ENCODE results near the gene CIRBP. TPM values are rescaled to one million over a fixed set of nuclear protein-coding genes. Genes with fewer than 3 reads are reported as not detected.

The CIRBP gene
- total and polyA plus RNA-seq, 2 of the 13 experiments (the other 11 are each of a cell fraction or from before 2014, with no cell fraction given), result 133 to 140 TPM

DNA sequence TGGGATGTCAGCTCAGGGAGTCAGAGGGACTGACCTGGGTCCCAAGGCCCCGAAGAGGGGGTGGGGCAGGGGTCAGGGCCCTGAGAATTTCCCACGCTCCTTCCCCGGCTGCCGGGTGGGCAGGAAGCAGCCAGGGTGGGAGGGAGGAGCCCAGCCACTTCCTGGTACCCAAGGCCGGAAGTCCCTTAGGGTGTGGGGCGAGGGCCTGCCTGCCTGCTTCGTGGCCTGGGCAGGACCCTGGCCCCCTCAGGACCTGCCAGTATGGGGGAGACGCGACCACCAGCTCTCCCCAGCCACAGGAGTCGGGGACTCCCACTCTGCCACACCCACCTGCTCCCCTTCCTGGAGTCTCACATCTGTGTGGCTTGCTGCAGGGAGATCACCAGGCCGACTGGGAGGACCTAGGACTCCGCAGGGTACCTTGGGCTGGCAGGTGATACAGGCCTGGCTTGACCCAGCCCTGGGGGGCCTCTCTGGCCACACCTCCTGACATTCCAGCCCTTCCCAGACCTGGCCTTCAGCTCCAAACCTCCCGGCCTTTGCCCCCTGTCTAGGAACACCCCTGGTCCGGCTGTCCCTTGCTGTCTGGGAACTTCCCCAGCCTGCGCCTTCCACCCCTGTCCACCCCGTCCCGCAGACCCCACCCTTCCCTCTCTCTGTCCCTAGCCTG is 9.8 kb upstream of the CIRBP start (continued):
- TF ChIP-seq, protein P1, sequence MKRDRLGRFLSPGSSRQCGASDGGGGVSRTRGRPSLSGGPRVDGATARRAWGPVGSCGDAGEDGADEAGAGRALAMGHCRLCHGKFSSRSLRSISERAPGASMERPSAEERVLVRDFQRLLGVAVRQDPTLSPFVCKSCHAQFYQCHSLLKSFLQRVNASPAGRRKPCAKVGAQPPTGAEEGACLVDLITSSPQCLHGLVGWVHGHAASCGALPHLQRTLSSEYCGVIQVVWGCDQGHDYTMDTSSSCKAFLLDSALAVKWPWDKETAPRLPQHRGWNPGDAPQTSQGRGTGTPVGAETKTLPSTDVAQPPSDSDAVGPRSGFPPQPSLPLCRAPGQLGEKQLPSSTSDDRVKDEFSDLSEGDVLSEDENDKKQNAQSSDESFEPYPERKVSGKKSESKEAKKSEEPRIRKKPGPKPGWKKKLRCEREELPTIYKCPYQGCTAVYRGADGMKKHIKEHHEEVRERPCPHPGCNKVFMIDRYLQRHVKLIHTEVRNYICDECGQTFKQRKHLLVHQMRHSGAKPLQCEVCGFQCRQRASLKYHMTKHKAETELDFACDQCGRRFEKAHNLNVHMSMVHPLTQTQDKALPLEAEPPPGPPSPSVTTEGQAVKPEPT (CRISPR knock-in tag; IDR thresholded peaks at IDR 0.05; ENCODE audit: low read depth), result no peak
- peak; percentile 58 for TF ChIP-seq NCOA2 (CRISPR knock-in tag; IDR thresholded peaks at IDR 0.05)
- no peak for TF ChIP-seq IKZF1 (IDR thresholded peaks at IDR 0.05)
- TF ChIP-seq ZBED4 (CRISPR knock-in tag; IDR thresholded peaks at IDR 0.05; ENCODE audit: borderline replicate concordance), result peak; percentile 63; the same call in 1 of the 2 replicates
- TF ChIP-seq ZBTB42 (CRISPR knock-in tag; IDR thresholded peaks at IDR 0.05), result no peak
- peak; percentile 99 for TF ChIP-seq SPEN (CRISPR knock-in tag; IDR thresholded peaks at IDR 0.05; ENCODE audit: low read depth)
- TF ChIP-seq, protein P2, sequence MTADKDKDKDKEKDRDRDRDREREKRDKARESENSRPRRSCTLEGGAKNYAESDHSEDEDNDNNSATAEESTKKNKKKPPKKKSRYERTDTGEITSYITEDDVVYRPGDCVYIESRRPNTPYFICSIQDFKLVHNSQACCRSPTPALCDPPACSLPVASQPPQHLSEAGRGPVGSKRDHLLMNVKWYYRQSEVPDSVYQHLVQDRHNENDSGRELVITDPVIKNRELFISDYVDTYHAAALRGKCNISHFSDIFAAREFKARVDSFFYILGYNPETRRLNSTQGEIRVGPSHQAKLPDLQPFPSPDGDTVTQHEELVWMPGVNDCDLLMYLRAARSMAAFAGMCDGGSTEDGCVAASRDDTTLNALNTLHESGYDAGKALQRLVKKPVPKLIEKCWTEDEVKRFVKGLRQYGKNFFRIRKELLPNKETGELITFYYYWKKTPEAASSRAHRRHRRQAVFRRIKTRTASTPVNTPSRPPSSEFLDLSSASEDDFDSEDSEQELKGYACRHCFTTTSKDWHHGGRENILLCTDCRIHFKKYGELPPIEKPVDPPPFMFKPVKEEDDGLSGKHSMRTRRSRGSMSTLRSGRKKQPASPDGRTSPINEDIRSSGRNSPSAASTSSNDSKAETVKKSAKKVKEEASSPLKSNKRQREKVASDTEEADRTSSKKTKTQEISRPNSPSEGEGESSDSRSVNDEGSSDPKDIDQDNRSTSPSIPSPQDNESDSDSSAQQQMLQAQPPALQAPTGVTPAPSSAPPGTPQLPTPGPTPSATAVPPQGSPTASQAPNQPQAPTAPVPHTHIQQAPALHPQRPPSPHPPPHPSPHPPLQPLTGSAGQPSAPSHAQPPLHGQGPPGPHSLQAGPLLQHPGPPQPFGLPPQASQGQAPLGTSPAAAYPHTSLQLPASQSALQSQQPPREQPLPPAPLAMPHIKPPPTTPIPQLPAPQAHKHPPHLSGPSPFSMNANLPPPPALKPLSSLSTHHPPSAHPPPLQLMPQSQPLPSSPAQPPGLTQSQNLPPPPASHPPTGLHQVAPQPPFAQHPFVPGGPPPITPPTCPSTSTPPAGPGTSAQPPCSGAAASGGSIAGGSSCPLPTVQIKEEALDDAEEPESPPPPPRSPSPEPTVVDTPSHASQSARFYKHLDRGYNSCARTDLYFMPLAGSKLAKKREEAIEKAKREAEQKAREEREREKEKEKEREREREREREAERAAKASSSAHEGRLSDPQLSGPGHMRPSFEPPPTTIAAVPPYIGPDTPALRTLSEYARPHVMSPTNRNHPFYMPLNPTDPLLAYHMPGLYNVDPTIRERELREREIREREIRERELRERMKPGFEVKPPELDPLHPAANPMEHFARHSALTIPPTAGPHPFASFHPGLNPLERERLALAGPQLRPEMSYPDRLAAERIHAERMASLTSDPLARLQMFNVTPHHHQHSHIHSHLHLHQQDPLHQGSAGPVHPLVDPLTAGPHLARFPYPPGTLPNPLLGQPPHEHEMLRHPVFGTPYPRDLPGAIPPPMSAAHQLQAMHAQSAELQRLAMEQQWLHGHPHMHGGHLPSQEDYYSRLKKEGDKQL (CRISPR knock-in tag; IDR thresholded peaks at IDR 0.05; ENCODE audit: low read depth), result peak; percentile 40; the same call in 1 of the 2 replicates
- peak; percentile 96 for TF ChIP-seq HNRNPH1 (optimal IDR thresholded peaks at IDR 0.05; ENCODE audit: low read depth, low read length)
- TF ChIP-seq U2AF1 (optimal IDR thresholded peaks at IDR 0.05; ENCODE audit: low read depth, low read length), result peak; percentile 74
- peak; percentile 79 for TF ChIP-seq CCDC6 (CRISPR knock-in tag; IDR thresholded peaks at IDR 0.05)
- TF ChIP-seq ARNT2 (CRISPR knock-in tag; IDR thresholded peaks at IDR 0.05; ENCODE audit: low read depth), result peak; percentile 41; the same call in 1 of the 2 replicates
- TF ChIP-seq BCL6 (CRISPR knock-in tag; IDR thresholded peaks at IDR 0.05), result peak; percentile 96
- TF ChIP-seq CENPT (CRISPR knock-in tag; IDR thresholded peaks at IDR 0.05; ENCODE audit: low read depth), result peak; percentile 92
- TF ChIP-seq PHF20 (CRISPR knock-in tag; IDR thresholded peaks at IDR 0.05), result peak; percentile 73
- TF ChIP-seq, protein P3, sequence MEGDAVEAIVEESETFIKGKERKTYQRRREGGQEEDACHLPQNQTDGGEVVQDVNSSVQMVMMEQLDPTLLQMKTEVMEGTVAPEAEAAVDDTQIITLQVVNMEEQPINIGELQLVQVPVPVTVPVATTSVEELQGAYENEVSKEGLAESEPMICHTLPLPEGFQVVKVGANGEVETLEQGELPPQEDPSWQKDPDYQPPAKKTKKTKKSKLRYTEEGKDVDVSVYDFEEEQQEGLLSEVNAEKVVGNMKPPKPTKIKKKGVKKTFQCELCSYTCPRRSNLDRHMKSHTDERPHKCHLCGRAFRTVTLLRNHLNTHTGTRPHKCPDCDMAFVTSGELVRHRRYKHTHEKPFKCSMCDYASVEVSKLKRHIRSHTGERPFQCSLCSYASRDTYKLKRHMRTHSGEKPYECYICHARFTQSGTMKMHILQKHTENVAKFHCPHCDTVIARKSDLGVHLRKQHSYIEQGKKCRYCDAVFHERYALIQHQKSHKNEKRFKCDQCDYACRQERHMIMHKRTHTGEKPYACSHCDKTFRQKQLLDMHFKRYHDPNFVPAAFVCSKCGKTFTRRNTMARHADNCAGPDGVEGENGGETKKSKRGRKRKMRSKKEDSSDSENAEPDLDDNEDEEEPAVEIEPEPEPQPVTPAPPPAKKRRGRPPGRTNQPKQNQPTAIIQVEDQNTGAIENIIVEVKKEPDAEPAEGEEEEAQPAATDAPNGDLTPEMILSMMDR (CRISPR knock-in tag; IDR thresholded peaks at IDR 0.05), result no peak
- no peak for TF ChIP-seq CC2D1A (CRISPR knock-in tag; IDR thresholded peaks at IDR 0.05)
- TF ChIP-seq TGIF2 (CRISPR knock-in tag; IDR thresholded peaks at IDR 0.05), result peak; percentile 69; the same call in 1 of the 2 replicates

Measured in HepG2 (cell line).